Glomerular visceral epithelial cell (primary cell): ENCODE data around the gene CALY.

Experiments
- DNase-seq: peaks from one replicate; pipeline ENCODE4 v3.0.0-alpha.2; 2016; ENCODE audit errors: extremely low spot score

Gene CALY

DNA sequence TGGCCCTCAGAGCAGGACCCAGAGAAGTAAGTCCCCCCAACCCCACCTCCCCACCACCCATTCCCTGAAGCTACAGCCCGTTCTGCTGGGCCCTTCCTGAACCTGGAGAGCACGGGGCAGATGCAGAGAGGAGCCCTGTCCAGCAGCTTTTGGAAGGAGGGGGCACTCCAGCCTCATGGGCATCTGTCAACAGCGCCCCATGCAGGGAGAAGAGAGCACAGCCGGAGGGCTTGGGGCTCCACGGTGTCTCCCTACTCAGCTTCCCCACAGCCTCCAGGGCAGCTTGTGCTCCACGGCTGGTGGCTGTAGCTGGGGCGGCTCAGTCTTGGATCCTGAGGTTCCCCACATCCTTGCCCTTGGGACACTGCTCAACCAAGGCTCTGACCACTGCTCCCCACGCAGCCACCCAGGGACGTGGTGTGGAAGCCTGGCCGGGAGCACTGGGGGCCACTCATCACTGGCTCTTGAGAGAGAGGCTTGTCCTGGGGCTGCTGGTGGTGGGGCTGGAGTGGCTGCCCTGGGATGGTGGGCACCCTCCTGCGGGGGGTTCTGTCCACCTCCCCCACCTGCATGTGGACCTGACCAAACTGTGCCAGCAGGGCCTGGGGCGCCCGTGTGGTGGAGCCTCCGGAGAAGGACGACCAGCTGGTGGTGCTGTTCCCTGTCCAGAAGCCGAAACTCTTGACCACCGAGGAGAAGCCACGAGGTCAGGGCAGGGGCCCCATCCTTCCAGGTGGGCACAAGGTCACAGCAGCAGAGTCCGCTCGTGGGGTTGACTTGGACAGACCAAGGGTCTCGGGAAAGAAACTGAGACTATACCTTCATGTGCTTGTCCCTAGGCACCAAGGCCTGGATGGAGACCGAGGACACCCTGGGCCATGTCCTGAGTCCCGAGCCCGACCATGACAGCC lies 15.0 kb upstream of the CALY start:
- DNase-seq = no peak

DNA sequence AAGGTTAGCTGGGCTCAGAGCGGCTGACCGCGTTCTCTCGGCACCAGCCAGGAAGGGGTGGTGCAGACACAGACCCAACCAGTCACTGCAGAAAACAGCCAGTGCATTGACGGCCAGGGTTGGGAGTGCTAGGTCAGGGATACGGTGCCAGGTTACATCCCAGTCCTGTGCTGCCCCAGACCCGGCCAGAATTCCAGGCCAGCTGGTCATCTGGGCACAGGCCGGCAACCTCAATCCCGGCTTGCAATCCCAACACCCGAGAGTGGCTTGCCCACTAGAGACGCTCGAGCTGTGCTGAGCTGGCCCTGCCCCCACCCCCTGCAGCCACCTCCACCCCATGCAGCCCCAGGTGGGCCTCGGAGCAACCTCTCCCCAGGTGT lies 14.2 kb upstream of the CALY start:
- no peak for DNase-seq

DNA sequence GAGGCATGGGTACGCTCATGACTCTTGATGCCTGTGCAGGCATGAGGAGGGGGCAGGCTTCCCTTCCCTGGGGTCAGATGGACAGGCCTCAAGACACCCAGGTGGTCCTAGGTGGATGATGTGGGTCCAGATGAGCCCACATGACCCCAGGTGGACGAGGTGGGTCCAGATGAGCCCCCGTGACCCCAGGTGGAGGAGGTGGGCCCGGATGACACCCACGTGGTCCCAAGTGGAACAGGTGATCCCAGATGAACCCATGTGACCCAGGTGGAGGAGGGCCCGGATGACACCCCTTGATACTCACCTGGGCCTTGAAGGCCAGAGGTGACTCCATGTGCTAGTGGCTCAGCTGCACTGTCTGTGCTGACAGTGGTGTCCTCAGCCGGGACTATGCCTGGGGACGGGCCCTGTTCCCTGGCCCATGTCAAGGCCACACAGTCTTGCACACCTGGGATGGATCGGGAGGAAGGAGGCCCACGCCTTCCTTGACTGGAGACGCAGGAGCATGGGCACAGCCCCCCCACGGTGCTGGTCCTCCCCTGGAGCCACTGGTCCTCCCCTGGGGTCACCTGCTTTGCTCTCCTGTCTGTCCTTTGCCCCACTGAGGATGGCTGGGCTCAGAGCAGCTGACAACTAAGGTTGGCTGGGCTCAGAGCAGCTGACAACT lies 13.7 kb upstream of the CALY start:
- DNase-seq = no peak

DNA sequence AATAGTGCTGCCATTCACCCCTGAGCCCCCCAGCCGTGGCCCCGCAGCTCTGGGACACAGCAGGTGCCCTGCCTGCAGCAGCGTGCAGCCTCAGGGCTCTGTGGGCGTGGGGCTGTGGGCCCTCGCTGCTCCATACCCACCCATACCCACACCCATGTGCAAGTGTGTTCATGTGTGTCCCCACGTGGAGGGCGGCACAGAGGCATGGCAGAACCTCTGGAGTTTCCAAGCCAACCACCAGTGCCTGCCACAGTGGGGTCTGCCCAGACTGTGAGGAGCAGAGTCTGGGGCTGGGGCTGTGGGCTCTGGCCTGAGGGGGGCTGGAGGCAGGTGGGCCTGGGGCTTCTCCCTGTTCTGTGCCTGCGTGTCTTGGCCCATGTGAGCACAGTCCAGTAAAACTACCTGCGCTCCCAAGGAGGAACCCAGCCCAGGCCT lies 12.9 kb upstream of the CALY start:
- DNase-seq = no peak

DNA sequence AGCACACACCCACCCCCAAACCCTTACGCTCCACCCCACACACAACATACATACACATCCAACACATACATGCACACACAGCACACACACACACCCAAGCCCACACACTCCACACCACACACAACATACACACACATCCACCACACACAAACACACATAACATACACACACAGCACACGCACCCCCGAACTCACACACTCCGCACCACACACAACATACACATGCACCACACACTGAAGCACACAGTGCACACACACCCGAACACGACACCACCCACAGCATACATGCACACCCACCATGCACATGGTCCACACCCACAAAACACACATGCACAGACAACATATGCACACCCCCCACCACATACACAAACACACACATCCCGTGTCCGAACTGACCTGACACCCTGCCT lies 12.5 kb upstream of the CALY start:
- no peak for DNase-seq

DNA sequence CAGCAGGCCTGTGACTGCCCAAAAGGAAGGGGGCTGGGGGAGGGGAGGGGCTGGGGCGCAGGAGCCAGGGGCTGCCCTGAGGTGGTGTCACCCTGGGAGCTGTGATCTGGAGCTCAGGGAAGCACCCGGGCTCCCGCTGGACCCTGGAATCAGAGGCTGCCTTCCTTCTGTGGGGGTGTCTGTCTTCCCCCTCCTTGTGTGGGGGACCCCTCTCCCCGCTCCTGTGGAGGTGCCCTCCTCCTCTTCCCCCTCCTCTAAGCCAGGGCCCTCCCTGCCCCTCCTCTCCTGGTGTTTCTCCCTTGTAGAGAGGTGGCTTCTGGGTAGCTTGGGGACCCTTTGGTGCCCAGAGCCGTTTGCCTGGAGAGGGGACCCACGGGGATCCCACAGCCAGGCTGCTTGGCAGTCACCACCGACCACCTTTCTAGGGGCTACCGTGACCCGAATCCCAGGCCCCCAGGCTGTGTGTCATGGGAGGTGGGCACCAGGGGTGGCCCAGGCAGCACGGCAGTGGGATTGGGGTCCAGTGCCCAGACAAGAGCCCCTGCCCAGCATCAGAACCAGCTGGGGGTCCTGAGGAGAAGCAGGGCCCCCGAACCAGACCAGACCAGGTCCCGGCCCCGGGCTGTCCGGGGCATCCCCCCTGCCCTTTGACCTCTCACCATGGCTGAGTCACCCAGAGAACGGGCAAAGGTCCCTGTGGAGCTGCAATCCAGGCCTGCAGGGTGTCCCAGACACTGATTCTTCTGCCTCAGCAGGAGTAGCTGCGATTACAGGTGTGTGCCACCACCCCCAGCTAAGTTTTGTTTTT lies 11.2 kb upstream of the CALY start:
- no peak for DNase-seq

DNA sequence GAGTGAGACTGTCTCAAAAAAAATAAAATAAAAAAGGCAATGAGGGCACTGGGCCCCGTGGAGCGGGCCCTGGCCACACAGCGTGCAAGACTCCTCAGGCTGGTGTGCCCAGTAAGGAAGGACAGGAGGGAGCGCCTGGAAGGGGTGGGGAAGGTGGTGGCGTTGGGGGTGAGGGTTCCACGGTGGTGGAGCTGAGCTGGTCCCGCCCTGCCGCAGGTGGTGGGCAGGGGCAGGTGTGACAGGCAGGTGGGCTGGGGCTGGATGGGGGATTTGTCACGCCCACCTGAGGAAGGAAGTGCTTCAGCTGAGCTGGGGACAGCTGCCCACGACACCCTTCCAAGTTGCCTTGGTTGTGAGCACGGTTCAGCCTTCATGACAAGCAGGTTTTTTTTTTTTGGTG lies 9.7 kb upstream of the CALY start:
- no peak for DNase-seq

DNA sequence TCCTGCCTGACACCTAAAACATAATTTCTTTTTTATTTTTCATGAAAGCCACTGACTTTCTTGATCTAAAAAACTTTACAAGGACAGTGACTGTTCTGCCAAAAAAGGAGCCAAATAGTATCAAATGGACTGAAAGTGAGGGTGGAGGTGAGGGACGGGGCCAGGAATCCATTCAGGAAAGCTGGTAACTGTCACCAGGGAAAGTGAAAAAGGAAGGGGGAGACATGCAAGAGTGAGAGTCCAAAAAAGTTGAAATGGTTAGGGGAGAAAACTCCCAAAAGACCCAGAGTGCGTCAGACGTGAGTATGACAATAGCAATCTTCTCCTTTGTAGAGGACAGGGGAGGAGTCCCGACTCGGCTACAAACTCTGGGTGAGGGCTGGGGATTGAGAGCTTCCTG lies 7.5 kb upstream of the CALY start:
- DNase-seq = no peak

DNA sequence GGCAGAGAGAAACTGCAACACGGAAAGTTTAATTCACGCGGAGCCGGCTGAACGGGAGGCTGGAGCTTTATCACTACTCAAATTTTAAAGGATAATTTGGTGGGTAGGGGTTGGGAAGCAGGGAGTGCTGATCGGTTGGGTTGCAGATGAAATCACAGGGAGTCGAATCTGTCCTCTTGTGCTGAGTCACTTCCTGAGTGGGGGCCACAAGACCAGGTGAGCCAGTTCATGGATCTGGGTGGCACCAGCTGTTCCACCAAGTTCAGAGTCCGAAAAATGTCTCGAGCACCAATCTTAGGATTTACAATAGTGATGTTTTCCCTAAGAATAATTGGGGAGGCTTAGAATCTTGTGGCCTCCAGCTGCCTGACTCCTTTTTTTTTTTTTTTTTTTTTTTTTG lies 6.9 kb upstream of the CALY start:
- no peak for DNase-seq

DNA sequence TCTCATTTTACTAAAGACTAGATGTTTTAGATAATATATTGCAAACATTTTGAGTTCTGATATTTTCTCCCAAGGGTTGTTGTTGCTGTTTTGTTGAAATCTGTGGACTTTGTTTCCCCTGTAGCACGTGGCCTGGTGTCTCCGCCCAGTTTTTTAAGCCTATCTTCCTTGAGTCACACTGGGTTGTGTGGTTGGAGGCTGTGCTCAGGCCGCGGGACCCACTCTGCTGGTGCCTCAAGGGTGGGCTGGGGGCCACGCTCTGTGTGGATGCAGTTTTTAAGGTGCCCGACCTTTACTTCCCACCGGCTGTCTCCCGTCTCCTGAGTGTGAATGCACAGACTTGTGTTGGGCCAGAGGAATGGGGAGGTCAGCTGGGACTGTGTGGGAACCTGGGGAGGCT lies 6.2 kb upstream of the CALY start:
- no peak for DNase-seq

DNA sequence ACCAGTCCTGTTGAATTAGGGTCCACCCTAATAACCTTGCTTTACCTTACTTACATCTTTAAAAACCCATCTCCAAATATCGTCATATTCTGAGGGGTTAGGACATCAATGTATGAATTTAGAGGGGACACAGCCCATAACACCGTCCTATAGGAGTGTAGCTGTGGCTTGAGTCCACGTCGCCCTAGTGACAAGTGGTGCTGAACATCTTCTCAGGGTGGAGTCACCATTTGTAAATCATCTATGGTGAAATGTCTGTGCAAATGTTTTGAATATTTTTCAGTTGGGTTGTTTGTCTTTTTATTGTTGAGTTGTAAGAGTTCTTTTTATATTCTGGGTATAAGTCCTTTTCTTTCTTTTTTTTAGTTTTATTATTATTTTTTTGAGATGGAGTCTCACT lies 5.3 kb upstream of the CALY start:
- DNase-seq = no peak

DNA sequence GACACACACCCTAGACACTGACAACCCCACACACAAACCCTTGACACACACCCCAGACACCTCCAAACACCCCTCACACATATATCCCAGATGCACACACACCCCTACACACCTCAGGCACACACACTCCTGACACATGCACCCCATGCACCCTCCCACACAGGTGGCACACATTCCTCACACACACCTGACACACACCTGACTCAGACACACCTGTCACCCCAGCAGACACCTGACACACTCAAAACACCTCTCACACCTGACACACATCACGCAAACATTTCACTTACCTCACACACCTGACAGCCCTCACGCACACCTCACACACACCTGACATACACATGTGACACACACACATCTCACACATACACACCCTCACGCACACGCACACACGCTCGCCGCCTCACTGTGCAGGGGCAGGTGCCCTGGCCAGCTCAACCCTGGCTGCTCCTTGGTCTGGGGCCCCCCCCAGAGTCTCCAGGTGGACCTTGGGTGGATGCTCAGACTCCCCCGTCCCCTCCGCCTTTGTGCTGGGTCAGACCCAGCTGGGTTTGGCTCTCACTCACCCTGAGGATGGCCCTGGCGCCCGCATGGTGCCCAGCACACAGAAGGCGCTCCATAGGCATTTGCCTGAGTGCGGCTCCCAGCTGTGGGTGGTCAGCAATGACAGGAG lies 3.1 kb upstream of the CALY start:
- no peak for DNase-seq

DNA sequence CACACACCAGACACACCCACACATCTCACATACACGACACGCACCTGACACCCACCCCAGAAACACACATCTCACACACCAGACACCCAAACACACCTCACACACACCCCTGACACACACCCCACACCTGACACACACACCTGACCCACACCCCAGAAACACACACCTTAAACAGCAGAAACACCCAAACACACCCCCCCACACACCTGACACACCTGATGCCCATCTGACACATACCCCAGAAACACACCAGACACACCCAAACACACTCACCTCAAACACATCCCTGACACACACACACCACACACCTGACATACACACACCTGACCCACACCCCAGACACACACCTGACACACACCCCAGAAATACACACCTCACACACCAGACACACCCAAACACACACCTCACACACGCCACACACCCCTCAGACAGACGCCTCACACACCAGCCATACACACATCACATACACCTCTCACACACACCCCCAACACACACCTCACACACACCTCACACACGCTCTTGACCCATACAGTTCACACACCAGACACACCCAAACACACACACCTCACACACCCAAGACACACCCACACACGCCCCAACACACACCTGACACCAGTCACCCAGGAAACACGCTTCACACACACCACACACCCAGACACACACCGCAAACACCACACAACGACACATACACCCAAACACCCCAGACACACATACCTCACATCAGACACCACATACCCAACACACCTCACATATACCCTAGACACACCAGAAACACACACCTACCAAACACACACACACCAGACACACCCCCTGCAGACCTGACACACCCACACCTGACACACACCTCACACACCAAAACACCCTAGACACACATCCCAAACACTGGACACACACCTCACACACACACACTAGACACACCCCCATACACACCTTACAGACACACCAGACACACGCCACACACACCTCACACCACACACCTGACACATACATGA lies 1.7 kb upstream of the CALY start:
- no peak for DNase-seq

DNA sequence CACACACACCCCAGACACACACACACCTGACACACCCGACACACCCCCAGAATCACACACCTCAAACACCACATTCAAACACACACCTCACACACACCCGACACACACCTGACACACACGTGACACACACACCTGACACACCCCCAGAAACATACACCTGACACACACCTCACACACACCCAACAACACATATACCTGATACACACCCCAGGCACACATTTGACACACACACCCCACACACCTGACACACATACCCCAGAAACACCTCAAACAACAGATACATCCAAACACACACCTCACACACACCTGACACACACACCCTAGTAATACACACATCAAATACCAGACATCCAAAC lies 652 bp upstream of the CALY start:
- DNase-seq = no peak

DNA sequence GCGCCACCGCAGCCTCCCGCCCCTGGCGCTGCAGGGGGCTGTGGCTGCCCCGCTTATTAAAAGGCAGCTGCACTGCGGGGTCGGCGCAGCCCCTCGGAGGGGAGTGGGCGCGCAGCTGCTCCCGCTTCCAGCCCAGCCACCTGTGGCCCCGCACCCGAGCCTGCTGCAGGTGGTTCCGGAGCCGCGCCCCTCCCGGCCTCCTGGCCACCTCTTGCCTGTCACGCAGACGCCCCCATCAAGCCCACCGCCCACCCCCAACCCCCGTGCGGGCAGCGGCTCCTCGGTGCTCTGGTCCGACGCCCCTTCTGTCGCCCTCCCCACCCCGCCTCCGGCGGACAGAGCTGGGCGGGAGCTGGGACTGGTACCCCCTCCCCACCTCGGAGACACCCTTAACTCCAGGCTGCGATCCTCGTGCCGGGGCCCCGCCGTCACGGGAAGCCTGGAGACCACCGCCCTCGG lies 549 bp downstream of the CALY start:
- no peak for DNase-seq

DNA sequence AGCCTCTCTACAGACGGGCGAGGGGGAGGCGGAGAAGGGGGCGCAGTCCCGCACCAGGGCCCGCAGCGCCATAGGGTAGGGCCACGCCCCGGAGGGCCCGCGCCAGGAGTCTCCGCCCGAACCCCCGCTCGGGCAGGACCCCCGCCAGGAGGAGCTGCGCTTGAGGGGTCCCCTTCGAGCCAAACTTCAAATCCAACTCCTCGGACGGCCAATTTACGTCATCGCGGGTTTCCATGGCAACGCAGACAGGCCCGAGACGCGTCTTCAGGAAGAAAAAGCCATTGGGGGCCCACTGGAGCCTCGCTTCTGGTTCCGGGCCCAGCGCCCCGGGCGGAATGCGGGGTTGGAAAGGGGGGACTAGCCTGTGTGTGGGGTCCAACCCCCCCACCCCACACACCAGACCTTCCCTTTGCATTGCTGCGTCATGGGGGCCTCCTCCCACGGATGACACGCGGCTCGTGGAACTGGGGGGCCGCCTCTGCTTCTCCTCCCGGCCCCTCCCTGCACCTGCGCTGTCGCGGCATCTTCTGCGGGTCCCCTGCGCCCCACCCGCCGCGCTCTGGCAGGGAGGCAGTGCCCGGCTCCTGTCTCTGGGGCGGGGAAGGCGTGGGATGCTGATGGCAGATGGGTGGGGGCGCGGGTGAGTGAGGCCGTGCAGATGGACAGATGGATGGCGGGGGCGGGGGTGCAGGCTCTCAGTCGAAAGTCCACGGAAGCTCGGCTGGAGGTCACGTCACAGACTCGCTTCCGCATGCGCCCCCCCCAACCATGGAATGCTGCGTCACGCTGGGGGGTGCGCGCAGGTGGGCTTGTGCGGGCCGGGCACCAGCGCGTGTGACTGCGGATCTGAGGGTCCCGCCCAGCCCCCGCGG lies 1.2 kb downstream of the CALY start:
- peak; percentile 40 for DNase-seq

DNA sequence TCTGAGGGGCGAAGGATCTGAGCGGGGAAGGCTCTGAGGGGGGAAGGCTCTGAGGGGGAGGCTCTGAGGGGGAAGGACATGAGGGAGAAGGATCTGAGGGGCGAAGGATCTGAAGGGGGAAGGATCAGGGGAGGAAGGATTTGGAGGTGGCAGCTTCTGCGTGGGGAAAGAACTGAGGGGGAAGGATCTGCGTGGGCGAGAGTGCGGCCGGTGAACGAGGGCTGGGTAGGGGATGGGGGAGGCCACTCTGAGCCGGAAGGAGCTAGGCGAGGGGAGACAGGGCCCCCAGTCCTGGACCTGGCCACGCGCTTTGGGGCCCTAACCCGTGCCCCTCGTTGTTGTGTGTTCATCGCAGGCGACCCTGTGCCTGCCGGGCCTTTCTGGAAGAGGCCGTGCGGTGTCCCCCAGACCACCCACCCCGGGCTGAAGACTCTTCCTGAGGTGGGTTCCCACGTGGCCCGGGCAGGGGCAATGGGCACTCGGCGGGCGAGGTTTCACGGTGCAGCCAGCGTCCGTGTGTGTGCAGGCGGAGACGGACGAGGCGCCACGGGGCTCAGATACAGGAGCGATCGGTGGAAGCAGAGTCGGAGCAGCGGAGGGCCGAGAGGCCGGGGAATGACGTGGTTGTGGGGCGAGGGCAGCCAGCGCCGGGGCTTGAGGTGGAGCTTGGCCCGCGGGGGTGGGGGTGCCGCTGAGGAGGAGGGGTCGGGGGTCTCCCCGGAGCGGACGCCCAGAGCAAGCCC lies 2.0 kb downstream of the CALY start:
- no peak for DNase-seq

DNA sequence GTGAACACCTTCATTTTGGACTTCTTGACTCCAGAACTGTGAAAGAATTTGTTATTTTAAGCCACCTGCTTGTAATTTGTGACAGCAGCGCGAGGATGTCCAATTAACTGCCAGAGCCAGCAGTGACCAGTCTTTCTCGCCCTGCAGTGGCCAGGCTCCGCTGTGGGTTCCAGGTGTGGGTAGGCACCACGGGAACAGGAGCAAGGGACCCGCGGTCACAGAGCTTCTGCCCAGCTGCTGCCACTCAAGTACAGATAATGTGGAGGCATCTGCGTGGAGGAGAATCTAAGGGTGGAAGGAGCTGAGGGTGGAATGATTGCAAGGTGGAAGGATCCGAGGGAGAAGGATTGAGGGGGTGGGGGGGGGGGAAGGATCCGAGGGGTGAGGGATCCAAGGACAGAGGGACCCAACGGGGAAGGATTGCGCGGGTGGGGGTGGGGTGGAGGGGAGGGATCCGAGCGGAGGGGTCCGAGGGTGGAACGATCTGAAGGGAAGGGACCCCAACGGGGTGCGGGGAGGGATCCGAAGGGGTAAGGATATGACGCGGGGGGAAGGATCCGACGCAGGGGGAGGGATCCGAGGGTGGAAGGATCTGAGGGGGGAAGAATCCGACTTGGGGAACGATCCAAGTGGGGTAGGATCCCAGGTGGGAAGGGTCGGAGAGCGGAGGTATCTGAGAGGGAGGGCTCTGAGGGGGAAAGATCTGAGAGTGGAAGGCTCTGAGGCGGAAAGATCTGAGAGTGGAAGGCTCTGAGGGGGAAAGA lies 3.6 kb downstream of the CALY start:
- no peak for DNase-seq
